Astrocyte (in vitro differentiated cells and primary cell): ENCODE results near the gene DMTF1.

Source experiments
- CTCF ChIP-seq: IDR thresholded peaks from 2 replicates; pipeline ENCODE4 v1.5.1; 2011; ENCODE audit warnings: low read depth, mild to moderate bottlenecking, inconsistent platforms, low read length, moderate library complexity; ENCODE audit not compliant: insufficient read depth
- EZH2 ChIP-seq: IDR thresholded peaks from 2 replicates; pipeline ENCODE4 v1.6.1; 2012; ENCODE audit warnings: mild to moderate bottlenecking, low read length, inconsistent platforms; ENCODE audit not compliant: insufficient read depth

DNA sequence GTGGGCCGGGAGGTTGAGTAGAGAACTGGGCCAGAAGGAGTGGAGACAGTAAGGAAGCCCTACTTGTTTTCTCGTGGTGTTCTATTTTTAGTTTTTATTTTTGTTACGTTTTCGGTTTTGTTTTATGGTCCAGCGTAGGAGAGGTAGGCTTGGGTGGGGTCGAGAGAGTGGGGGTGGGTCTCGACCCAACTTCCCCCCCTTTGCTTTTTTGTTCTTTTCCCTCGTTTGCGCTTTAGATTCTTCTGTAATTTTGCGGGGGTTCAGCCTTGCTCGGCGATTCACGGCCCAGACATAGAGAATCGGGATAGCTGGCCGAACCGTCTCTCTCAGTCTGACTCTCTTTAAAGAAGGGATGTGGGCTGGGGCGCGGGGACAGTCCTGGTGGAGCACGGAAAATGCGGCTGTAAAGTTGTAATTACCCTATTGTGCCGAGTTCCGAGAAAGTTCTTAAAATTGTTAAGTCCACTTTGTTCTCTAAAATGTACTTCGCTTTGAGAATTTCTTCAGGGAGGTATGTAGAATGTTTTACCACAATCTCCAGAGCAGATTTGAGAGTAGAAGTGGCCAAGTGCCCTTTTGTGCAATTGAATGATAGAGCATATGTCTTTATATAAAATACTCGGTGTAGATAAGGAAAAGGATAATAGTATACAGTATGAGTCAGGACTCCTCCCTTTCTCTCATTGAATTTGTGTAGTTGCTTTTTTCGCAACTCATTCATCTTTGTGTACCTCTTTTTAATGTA lies 816 bp downstream of the DMTF1 start:
- TF ChIP-seq CTCF (no peak), EZH2 (no peak)
